Smooth muscle cell (in vitro differentiated cells): ENCODE measurements around the gene ARL13B. TPM values are rescaled to one million over a fixed set of nuclear protein-coding genes. Genes with fewer than 3 reads are reported as not detected.
"Not testable (repeated sequence)": the region's sequence is repeated elsewhere in the genome, so short reads cannot be mapped to it uniquely, and the experiment has no call there.

Experiments used
- DNase-seq: peaks from one replicate; lab custom pipeline; 2025; ENCODE audit not compliant: unreplicated experiment; lab: John Stamatoyannopoulos, UW
- H2AFZ ChIP-seq: fragments of 200-600 bp; sonication (generic); 2 replicates; pipeline ENCODE4 v1.6.0; 2016; ENCODE audit warnings: antibody characterized with exemption, low read depth, mild to moderate bottlenecking
- H3F3A ChIP-seq: fragments of 200-600 bp; sonication (generic); 2 replicates; pipeline ENCODE4 v1.6.0; 2017; ENCODE audit warnings: antibody characterized with exemption, low read depth
- H3K27ac ChIP-seq: fragments of 200-600 bp; sonication (generic); 2 replicates; pipeline ENCODE4 v1.5.1; 2016; ENCODE audit warnings: low read depth, mild to moderate bottlenecking
- H3K27me3 ChIP-seq: fragments of 200-600 bp; sonication (generic); 2 replicates; pipeline ENCODE4 v1.6.1; 2016; ENCODE audit warnings: low read depth, mild to moderate bottlenecking
- H3K36me3 ChIP-seq: fragments of 200-600 bp; sonication (generic); 2 replicates; pipeline ENCODE4 v1.5.1; 2016; ENCODE audit warnings: low read depth
- H3K4me1 ChIP-seq: fragments of 200-600 bp; sonication (generic); 2 replicates; pipeline ENCODE4 v1.5.1; 2016; ENCODE audit warnings: low read depth
- H3K4me2 ChIP-seq: fragments of 200-600 bp; sonication (generic); 2 replicates; pipeline ENCODE4 v1.6.0; 2016; ENCODE audit warnings: mild to moderate bottlenecking
- H3K4me3 ChIP-seq: fragments of 200-600 bp; sonication (generic); 2 replicates; pipeline ENCODE4 v1.5.1; 2016; ENCODE audit warnings: mild to moderate bottlenecking
- H3K79me2 ChIP-seq: fragments of 200-600 bp; sonication (generic); 2 replicates; pipeline ENCODE4 v1.6.0; 2016; ENCODE audit warnings: low read depth, mild to moderate bottlenecking
- H3K9ac ChIP-seq: fragments of 200-600 bp; sonication (generic); 2 replicates; pipeline ENCODE4 v1.6.0; 2016; ENCODE audit warnings: low read depth
- H3K9me3 ChIP-seq: fragments of 200-600 bp; sonication (generic); replicated peaks from 2 replicates; pipeline ENCODE4 v1.5.1; 2016; ENCODE audit warnings: low read depth
- H4K20me1 ChIP-seq: fragments of 200-600 bp; sonication (generic); 2 replicates; pipeline ENCODE4 v1.6.0; 2016; ENCODE audit warnings: low read depth
- WGBS: methylation state at CpG from one replicate; pipeline ENCODE4 v1.1.7; 2016; ENCODE audit warnings: low lambda C conversion rate; 5-methylcytosine and 5-hydroxymethylcytosine counted together
- polyA plus RNA-seq: library from polyadenylated mRNA; unstranded; fragments of >200 nt; fragmentation: Nextera tagmentation; extraction: Ambion mirVana; gene quantifications from 2 replicates; pipeline ENCODE4 v1.2.1, GENCODE V29; 2016
- total RNA-seq: library from RNA; depleted of rRNA; stranded (reverse); fragments of >200 nt; gene quantifications from 2 replicates; pipeline ENCODE4 v1.2.3, GENCODE V29; 2014
- TF ChIP-seq, protein P1 (sequence below): fragments of 200-600 bp; sonication (generic); IDR thresholded peaks from 2 replicates; pipeline ENCODE4 v1.5.1; 2017; ENCODE audit warnings: borderline replicate concordance, mild to moderate bottlenecking, antibody characterized with exemption; ENCODE audit not compliant: insufficient read depth, poor library complexity, severe bottlenecking

ARL13B gene
- total and polyA plus RNA-seq, 2 experiments from 2014 or later: 8.6 to 14.0 TPM

DNA sequence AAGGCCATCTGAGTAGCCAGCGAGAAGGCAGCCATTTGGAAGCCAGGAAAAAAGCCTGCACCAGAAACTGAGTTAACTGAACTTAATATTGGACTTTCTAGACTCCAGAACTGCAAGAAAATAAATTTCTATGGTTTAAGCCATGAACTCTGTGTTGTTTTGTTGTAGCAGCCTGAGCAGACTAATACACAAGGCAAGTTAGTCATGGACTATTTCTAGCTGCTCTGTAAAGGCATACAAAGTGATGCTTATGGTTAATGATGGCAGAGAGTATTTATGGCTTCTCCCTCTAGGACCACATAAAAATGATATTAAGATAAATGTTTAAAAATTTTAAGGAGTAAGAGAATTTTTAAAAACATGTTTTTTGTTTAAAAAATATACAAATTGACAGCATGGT, 43.4 kb upstream of the ARL13B start:
- no peak overlapping the region for H3K4me3 ChIP-seq
- H2AFZ ChIP-seq: no peak overlapping the region
- TF ChIP-seq, protein P1, sequence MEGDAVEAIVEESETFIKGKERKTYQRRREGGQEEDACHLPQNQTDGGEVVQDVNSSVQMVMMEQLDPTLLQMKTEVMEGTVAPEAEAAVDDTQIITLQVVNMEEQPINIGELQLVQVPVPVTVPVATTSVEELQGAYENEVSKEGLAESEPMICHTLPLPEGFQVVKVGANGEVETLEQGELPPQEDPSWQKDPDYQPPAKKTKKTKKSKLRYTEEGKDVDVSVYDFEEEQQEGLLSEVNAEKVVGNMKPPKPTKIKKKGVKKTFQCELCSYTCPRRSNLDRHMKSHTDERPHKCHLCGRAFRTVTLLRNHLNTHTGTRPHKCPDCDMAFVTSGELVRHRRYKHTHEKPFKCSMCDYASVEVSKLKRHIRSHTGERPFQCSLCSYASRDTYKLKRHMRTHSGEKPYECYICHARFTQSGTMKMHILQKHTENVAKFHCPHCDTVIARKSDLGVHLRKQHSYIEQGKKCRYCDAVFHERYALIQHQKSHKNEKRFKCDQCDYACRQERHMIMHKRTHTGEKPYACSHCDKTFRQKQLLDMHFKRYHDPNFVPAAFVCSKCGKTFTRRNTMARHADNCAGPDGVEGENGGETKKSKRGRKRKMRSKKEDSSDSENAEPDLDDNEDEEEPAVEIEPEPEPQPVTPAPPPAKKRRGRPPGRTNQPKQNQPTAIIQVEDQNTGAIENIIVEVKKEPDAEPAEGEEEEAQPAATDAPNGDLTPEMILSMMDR: no peak
- H3K4me1 ChIP-seq: no peaks in the 10 kb centered on the region
- H3K9me3 ChIP-seq: no peaks in the 10 kb centered on the region
- WGBS: 46% methylated on average over 1 of the region's 1 CpG
- H3K79me2 ChIP-seq: no peaks in the 10 kb centered on the region
- no peak overlapping the region for H3K4me2 ChIP-seq
- H3K27me3 ChIP-seq: no peaks in the 10 kb centered on the region
- no peak overlapping the region for H3K27ac ChIP-seq
- no peaks in the 10 kb centered on the region for H3F3A ChIP-seq
- H4K20me1 ChIP-seq: no peaks in the 10 kb centered on the region
- no peak overlapping the region for H3K9ac ChIP-seq
- DNase-seq: no peak
- H3K36me3 ChIP-seq: no peaks in the 10 kb centered on the region

GRCh38 chr3:93937485-93937884, 42.5 kb upstream of the ARL13B start:
- not testable (repeated sequence) for H4K20me1 ChIP-seq, H2AFZ ChIP-seq, H3K36me3 ChIP-seq, H3K4me2 ChIP-seq, H3F3A ChIP-seq, DNase-seq, H3K9me3 ChIP-seq, H3K9ac ChIP-seq, H3K79me2 ChIP-seq, H3K4me1 ChIP-seq, H3K4me3 ChIP-seq, H3K27me3 ChIP-seq, H3K27ac ChIP-seq
- 85% methylated on average over 6 of the region's 6 CpGs for WGBS

DNA sequence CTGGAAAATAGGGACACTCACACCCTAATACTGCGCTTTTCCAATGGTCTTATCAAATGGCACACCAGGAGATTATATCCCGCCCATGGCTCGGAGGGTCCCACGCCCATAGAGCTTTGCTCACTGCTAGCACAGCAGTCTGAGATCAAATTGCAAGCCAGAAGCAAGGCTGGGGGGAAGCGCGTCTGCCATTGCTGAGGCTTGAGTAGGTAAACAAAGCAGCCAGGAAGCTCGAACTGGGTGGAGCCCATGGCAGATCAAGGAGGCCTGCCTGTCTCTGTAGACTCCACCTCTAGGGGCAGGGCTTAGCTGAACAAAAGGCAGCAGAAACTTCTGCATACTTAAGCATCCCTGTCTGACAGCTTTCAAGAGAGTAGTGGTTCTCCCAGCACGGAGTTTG, 30.0 kb upstream of the ARL13B start:
- not testable (repeated sequence) for H2AFZ ChIP-seq, H3K9me3 ChIP-seq, H3K4me2 ChIP-seq, H3K27ac ChIP-seq, H3F3A ChIP-seq, DNase-seq, H3K9ac ChIP-seq, H3K4me3 ChIP-seq, H3K79me2 ChIP-seq, H4K20me1 ChIP-seq, H3K36me3 ChIP-seq, H3K27me3 ChIP-seq, H3K4me1 ChIP-seq
- WGBS: 85% methylated on average over 8 of the region's 8 CpGs

- no peak overlapping the region for H3K4me2 ChIP-seq
- H3F3A ChIP-seq: no peaks in the 10 kb centered on the region
- H3K27me3 ChIP-seq: no peaks in the 10 kb centered on the region
- TF ChIP-seq, protein P1: no peak
- H3K9ac ChIP-seq: no peak overlapping the region
- no peaks in the 10 kb centered on the region for H4K20me1 ChIP-seq
- no peaks in the 10 kb centered on the region for H3K36me3 ChIP-seq
- no peak overlapping the region for H2AFZ ChIP-seq
- no peaks in the 10 kb centered on the region for H3K79me2 ChIP-seq
- H3K9me3 ChIP-seq: no peaks in the 10 kb centered on the region
- H3K4me3 ChIP-seq: no peak overlapping the region
- H3K4me1 ChIP-seq: no peaks in the 10 kb centered on the region
- no peak for DNase-seq
- WGBS: 91% methylated on average over 1 of the region's 1 CpG
- H3K27ac ChIP-seq: no peak overlapping the region
Measured at GRCh38 chr3:93961026-93961425, 18.9 kb upstream of the ARL13B start.

DNA sequence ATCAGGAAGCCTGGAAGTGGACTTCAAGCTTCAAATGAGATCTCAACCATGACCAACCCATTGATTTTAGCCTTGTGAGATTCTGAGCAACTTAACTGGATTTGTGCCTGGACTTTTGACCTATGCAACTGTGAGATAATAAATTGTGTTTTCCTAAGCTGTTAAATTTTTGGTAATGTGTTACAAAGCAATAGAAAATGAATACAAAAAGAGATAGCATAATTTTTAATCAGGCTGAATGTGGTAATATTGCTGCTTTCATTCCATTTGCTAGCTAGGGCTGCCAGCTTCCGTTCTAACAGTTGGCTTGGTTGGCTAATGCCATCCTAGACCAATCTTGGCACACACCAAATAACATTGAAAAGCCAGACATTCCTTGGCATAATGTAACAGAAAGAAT, 18.5 kb upstream of the ARL13B start:
- no peak for DNase-seq
- H4K20me1 ChIP-seq: no peaks in the 10 kb centered on the region
- no peaks in the 10 kb centered on the region for H3K9me3 ChIP-seq
- no peak overlapping the region for H3K9ac ChIP-seq
- no peak overlapping the region for H3K4me3 ChIP-seq
- H3K27ac ChIP-seq: no peak overlapping the region
- no peaks in the 10 kb centered on the region for H3K79me2 ChIP-seq
- TF ChIP-seq, protein P1: no peak
- no peaks in the 10 kb centered on the region for H3F3A ChIP-seq
- no peaks in the 10 kb centered on the region for H3K27me3 ChIP-seq
- no peaks in the 10 kb centered on the region for H3K36me3 ChIP-seq
- no peak overlapping the region for H2AFZ ChIP-seq
- WGBS: 87% methylated on average over 1 of the region's 1 CpG
- H3K4me2 ChIP-seq: no peak overlapping the region
- H3K4me1 ChIP-seq: no peaks in the 10 kb centered on the region
